GM21423 (cell line): ENCODE measurements around the gene WDFY3.

Experiments
- ATAC-seq: cut with Tn5 transposase; IDR thresholded peaks from one replicate; pipeline ENCODE4 v1.9.1; 2021; ENCODE audit warnings: mild to moderate bottlenecking, moderate library complexity; ENCODE audit not compliant: unreplicated experiment

Gene WDFY3

GRCh38 chr4:84800256-84800655 is 166.2 kb downstream of the WDFY3 start:
- no peak for ATAC-seq

GRCh38 chr4:84799318-84799717 is 167.2 kb downstream of the WDFY3 start:
- ATAC-seq: no peak

- ATAC-seq: no peak
Observed at GRCh38 chr4:84796394-84796793, 170.1 kb downstream of the WDFY3 start.

DNA sequence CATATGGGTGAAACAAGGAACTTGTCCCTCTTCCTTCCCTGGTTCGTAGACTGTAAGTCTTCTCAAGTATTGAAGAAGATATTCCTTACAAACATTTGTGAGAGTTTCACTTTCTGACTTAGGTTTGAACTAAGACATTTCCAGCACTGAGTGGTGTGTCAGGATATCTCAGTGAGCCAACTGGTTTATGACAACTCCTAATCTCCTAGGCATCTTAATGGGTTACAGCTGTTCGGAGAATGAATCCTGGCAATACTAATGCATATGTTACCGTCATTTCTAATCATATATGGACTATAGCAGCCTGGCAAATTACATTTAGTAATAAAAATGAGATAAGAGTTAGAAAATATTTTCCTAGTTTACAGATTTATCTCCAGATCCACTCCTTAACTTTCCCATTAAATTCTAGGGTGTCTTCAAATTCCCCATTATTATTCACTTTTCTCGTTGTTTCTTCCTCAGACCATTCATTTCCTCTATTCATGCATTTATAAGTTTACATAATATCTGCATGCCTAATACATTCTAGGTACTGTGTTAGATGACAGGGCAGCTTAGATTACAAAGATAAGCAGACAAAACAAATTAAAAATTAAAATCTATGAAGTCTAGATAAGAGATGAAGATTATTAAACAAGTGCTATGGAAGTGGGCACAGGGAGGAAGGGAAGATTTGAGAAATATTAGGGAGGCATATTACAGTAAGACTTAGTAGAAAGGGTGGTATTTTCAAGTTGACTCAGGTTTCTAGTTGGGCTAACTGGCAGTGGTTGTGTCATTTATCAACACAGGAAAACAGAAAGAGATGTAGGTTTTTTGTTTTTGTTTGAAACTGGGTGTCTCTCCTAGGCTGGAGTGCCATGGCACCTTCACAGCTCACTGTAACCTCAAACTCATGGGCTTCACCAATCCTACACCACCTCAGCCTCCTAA is 173.9 kb downstream of the WDFY3 start:
- ATAC-seq: no peak

DNA sequence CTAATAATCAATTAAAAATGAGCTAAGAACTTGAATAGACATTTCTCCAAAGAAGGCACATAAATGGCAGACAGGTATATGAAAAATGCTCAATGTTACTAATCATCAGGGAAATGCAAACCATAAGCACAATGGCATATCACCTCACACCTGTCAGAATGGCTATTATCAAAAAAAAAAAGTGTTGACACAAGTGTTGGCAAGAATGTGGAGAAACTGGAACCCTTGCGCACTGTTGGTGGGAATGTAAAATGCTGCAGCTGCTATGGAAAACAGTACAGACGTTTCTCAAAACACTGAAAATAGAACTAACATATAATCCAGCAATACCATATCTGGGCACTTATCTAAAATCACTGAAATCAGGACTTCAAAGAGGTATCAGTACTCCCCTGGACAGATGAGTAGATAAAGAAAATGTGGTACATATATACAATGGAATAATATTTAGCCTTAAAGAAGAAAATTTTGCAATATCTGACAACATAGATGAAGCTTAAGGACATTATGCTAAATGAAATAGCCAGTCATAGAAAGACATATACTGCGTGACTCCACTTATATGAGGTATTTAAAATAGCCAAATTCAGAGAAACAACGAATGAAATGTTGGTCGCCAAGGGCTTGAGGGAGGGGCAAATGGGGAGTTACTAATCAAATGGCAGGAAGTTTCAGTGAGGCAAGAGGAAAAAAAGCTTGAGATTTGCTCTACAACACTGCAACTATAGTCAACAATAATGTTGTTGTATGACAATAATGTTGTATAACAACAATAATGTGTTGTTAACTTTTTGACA is 175.5 kb downstream of the WDFY3 start:
- ATAC-seq: no peak

DNA sequence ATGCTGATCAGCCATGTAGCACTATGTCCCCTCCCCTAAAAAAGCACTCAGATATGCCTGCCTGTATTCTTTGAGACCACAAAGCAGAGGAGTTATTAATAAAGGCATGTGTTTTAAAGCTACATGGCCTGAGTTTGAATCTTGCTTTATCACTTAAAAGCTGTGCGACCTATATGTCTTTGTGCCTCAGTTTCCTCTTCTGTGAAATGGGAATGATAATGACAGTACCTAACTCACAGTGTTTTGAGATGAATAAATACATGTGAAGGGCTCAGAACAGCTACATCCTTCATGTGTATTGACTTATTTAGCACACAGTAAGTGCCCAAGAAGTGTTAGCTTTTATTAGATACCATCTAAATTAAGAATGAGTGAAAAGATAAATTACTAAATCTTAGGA is 180.0 kb downstream of the WDFY3 start:
- ATAC-seq: no peak

- ATAC-seq: no peak
Observed at GRCh38 chr4:84782517-84782916, 184.0 kb downstream of the WDFY3 start.

- ATAC-seq: no peak
Observed at GRCh38 chr4:84780719-84781118, 185.8 kb downstream of the WDFY3 start.

DNA sequence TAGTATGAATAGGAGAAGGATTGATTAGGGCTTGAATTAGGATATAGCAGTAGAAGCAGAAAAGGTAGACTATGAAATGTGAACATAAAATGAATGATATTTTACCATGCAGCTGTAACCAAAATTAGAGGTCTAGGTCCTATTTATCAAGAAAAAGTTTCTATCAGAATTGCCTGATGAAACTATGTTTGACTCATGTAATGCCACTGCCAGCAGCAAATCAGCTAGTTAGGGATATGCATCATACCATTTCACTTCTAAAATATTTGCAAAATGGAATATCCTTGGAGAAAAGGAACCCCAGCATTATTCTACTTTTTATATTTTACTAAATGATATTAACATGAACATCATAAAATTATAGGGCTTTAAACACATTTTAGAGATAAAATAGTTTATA is 188.4 kb downstream of the WDFY3 start:
- no peak for ATAC-seq

DNA sequence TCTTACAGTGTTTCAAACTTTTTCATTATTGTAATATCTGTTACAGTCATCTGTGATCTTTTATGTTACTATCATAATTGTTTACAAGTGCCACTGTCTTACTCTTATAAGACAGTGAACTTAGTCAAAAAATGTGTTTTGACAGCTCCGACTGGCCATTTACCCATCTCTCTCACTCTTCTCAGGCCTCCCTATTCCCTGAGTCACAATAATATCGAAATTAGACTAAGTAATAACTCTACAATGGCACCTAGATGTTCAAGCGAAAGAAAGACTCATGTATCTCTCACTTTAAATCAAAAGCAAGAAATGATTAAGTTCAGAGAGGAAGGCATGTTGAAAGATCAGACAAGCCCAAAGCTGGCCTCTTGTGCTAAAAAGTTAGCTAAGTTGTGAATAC is 199.3 kb downstream of the WDFY3 start:
- ATAC-seq: no peak

DNA sequence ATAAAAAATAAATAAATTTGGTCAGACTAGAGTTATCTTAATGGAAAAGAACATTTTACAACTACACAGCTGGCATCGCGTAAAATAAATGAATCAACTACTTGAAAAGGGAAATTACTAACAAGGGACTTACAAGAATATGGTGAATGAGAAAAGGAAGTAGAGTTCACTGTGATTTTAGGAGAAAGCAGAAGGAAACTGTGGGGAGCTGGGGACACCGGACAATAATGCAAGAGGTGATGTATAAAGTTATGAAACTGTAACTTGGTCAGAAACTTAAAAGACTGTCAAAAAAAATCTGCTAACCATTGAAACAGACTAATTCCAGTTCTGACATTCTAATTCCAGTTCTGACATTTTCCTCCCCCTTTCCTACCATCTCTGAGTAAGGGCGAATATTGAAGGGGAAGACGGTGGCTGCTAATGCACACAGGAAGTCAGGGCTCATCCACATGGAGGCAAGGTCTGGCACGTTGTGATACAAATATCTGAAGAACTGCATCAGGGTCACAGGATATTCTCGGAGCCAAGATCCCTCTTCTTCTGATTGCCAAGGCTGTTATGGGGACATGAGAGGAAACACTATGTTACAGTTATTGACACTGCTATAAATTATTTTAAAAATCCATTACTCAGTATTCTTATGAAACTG is 213.0 kb downstream of the WDFY3 start:
- no peak for ATAC-seq

GRCh38 chr4:84751707-84752106 is 214.8 kb downstream of the WDFY3 start:
- no peak for ATAC-seq

DNA sequence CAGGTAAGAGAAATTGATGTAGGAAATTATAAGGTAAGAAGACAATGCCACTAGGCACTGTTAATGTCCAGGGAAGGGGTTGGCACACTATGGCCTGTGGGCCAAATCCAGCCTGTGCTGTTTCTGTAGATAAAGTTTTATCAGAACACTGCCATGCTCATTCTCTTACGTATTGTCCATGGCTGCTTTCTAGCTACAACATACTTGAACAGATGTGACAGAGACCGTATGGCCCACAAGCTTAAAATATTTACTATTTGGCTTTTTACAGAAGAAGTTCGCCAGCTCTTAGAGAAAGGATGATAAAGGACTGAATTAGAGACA is 215.6 kb downstream of the WDFY3 start:
- ATAC-seq: no peak

DNA sequence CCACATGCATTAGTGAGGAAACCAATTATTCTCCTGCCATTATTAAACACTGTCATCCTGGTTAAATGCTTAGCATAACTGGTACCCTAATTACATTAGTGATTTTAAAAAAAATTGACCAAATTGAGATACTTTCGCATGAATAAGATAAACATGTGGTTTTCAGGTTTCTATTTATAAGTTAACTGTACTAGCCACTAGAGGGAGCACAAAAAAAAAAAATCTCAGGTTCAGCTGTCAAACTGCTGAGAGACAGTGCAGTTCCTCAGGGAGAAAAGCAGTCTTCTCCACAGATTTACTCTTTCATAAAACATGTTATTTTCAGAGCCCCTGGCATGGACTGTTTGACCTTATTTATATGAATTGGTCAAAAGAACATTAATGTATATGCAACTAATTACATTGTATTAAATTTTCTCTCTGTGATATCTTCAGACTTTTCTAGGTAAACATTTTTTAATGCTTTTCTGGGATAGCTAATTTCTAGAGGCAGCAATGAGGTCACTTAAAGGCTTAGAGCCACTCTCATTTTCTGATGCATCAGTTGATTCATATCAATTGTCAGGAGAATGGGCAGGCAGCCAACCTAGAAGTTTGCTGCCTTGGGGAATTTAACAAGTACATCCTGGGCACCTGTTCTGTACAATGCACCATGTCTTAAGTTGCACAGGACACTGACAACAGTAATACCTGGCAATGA is 216.1 kb downstream of the WDFY3 start:
- no peak for ATAC-seq

DNA sequence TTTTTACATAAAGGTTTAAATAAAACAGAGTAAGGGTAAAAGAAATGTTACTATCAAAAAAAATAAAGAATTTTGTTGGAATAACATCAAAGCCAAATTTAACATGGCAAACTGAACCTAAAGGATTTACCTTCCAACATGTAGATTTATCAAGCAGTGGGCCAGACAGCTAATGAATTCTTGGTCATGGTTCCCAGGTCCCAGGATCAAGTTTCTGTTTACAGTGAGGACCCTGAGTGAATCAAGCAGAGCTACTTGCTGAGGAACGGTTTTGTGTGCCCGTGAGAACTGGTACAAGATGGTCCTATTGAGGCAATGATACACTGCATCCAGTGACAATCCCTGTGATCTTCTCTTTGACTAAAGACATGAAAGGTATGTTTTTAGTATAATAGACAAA is 226.4 kb downstream of the WDFY3 start:
- no peak for ATAC-seq

- no peak for ATAC-seq
Observed at GRCh38 chr4:84738622-84739021, 227.9 kb downstream of the WDFY3 start.

GRCh38 chr4:84737656-84738055 is 228.8 kb downstream of the WDFY3 start:
- no peak for ATAC-seq

GRCh38 chr4:84734037-84734436 is 232.5 kb downstream of the WDFY3 start:
- ATAC-seq: no peak

GRCh38 chr4:84733343-84734033 is 233.0 kb downstream of the WDFY3 start:
- no peak for ATAC-seq

DNA sequence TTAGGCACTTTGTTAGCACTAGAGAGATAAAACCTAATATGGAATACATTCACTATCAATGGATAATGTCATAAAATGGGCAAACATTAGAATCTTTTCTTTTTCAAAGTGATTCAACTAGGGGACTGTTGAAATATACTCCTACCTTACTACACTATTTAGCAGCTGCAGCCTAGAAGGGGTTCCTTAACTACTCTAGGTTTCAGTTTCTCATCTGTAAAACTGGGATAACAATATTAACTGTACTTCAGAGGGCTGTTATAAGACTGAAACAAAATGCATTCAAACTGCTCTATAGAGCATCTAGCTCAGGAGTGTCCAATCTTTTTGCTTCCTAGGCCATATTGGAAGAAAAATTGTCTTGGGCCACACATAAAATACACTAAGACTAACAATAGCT is 236.1 kb downstream of the WDFY3 start:
- ATAC-seq: no peak
